GM12874 (cell line): ENCODE measurements around the gene CUX1.

Source experiments
- TF ChIP-seq, protein P1 (sequence below): IDR thresholded peaks from 2 replicates; pipeline ENCODE4 v1.5.1; 2011; ENCODE audit warnings: low read depth, mild to moderate bottlenecking, control low read depth, low read length, moderate library complexity; ENCODE audit not compliant: insufficient read depth

Gene CUX1

DNA sequence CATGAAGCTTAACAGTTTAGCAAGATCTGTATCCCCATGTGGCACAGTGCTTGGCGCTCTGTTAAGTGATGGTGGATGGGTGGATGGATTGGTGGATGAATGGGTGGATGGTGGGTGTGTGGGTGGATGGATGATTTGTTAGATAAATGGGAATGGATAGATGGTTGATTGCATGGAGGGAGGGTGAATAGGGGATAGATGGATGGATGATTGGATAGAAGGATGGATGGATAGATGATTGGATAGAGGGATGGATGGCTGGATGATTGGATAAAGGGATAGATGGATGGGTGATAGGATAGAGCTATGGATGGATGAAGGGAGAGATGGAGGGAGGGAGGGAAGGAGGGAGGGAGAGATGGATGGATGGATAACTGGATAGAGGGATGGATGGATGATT lies 229.7 kb downstream of the CUX1 start:
- TF ChIP-seq, protein P1, sequence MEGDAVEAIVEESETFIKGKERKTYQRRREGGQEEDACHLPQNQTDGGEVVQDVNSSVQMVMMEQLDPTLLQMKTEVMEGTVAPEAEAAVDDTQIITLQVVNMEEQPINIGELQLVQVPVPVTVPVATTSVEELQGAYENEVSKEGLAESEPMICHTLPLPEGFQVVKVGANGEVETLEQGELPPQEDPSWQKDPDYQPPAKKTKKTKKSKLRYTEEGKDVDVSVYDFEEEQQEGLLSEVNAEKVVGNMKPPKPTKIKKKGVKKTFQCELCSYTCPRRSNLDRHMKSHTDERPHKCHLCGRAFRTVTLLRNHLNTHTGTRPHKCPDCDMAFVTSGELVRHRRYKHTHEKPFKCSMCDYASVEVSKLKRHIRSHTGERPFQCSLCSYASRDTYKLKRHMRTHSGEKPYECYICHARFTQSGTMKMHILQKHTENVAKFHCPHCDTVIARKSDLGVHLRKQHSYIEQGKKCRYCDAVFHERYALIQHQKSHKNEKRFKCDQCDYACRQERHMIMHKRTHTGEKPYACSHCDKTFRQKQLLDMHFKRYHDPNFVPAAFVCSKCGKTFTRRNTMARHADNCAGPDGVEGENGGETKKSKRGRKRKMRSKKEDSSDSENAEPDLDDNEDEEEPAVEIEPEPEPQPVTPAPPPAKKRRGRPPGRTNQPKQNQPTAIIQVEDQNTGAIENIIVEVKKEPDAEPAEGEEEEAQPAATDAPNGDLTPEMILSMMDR = no peak

DNA sequence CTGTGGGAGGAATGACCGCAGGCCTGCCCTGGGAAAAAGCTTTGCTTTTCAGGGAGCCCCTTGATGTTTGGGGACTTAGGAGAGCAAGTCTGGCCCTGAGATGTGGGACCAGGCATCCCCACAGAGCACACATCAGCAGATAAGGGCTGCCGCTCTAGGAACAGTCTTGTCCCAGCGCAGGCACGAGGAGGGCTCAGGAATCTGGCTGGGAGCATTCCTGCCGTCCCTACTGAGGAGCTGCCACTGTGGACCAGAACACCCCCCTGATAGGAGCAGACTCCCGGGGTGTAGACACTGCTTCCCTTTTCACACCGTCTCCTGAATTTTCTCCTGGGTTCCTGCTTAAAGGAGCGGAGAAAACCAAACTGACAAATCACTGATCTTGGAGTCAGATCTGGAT lies 232.3 kb downstream of the CUX1 start:
- TF ChIP-seq, protein P1 = no peak

DNA sequence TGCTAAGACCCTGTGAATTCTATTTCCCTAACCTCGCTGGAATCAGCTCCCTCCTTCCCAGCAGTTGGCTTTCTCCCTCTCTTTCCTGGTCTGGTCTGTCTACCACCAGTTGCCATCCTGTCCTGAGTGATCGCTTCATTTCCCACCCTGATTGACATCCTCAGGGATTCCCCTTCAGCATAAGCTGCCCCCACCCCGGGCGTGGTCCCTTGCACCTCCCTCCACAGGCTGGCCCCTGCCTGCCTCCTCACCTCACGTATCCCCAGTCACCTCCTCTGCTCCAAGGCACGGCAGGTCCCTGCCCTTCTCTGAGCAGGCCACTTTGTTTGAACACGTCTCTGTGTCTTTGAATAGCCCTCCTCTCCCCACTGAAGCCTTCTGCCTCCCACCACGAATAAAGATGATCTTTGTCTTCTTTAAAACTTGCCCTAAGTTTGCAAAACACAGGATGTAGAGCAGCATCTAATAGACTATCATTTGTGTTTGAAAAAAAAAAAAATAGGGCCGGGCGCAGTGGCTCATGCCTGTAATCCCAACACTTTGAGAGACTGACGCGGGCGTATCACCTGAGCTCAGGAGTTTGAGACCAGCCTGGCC lies 233.5 kb downstream of the CUX1 start:
- TF ChIP-seq, protein P1 = no peak

DNA sequence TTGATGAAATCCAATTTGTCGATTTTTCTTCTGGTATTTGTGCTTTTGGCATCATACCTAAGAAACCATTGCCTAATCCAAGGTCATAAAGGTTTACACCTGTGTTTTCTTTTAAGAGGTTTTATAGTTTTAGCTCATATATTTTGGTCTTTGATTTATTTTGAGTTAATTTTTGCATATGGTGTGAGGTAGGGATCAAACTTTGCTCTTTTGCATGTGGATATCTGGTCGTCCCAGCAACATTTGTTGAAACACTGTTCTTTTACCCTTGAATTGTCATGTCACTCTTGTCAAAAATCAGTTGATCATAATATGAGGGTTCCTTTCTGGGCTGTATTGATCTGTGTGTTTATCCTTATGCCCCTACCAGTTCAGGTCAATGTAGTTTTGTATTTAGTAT lies 236.7 kb downstream of the CUX1 start:
- TF ChIP-seq, protein P1 = no peak

DNA sequence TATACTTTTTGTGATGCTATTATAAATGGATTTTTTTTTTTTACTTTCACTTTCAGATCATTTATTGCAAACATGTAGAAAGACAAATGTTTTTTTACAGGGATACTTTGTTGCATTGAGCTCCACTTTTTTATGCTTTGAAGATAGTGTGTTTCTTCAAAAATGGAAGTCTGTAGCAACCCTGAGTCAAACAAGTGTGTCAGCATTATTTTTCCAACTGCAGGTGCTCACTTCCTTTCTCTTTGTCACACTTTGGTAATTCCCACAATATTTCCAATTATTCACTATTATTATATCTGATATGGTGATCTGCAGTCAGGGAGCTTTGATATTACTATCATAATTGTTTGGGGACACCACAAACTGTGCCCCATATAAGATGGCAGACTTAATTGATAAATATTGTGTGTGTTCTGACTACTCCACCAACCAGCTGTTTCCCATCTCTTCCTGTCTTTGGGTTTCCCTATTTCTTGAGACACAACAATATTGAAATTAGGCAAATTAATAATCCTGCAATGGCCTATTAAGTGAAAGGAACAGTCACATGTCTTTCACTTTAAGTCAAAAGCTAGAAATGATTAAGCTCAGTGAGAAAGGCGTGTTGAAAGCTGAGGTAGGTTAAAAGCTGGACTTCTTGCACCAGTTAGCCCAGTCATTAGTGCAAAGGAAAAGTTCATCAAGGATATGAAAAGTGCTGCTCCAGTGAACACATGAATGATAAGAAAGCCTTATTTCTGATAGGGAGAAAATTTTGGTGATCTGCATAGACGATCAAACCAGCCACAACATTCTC lies 238.0 kb downstream of the CUX1 start:
- TF ChIP-seq, protein P1 = no peak

DNA sequence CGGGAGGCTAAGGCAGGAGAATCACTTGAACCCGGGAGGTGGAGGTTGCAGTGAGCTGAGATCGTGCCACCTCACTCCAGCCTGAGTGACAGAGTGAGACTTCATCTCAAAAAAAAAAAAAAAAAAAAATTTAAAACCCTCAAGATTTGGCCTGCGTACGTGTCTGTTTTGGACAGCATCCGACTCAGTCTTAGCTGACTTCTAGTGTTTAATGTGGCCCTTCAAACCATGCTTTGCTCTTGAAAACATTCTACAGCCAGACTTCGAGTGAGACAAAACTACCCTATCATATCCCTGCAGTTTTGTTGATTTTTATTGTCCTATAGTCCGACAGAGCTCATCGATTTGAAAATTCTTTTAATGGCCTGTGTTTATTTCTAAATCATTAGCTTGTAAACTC lies 242.1 kb downstream of the CUX1 start:
- TF ChIP-seq, protein P1 = no peak

DNA sequence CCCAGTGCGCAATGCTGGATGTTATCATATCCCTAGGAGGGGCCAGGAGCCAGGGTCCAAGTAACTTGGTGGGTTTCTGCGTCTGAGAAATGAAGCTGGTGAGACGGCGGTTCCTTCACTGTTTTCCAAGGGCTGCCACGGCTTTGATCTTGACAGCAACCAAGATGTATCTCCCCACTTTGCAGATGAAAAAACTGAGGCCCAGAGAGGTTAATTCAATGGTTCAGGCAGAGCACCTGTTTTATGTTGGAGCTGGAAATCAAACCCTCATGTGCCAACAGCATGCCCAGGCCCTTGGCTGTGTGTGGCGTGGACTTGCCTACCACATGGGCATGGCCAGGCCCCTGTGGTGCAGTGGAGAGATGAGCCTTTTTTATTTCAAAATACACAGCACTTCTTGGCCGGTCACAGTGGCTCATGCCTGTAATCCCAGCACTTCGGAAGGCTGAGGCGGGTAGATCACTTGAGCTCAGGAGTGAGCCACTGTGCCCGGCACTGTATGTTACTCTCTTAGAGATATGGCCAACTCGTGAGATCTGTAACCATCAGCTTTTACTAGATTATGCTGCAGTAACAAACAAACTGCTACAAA lies 244.0 kb downstream of the CUX1 start:
- TF ChIP-seq, protein P1 = no peak
